Forelimb muscle (tissue), 1 donor: ENCODE measurements around the gene STIM1. TPM values are rescaled to one million over a fixed set of nuclear protein-coding genes. Genes with fewer than 3 reads are reported as not detected.
"Not testable (repeated sequence)": the region's sequence is repeated elsewhere in the genome, so short reads cannot be mapped to it uniquely, and the experiment has no call there.

Experiments used
- DNase-seq: peaks from one replicate; pipeline ENCODE4 v3.0.0-alpha.2; 2013; ENCODE audit warnings: low read depth
- polyA plus RNA-seq: library from polyadenylated mRNA; unstranded; fragments of 120-200 nt; gene quantifications from one replicate; pipeline ENCODE4 v1.2.1, GENCODE V29; 2013; ENCODE audit not compliant: insufficient read length

STIM1 gene
- polyA plus RNA-seq, 1 donor = 116 TPM

- no peak for DNase-seq
Observed at GRCh38 chr11:4026389-4026788, 170.9 kb downstream of the STIM1 start.

- no peak for DNase-seq
Observed at GRCh38 chr11:4027746-4028145, 172.3 kb downstream of the STIM1 start.

GRCh38 chr11:4030197-4030596 is 174.7 kb downstream of the STIM1 start:
- no peak for DNase-seq

- no peak for DNase-seq
Observed at GRCh38 chr11:4032097-4032496, 176.6 kb downstream of the STIM1 start.

GRCh38 chr11:4035985-4036384 is 180.5 kb downstream of the STIM1 start:
- no peak for DNase-seq

- no peak for DNase-seq
Observed at GRCh38 chr11:4039011-4039410, 183.5 kb downstream of the STIM1 start.

- DNase-seq = no peak
Observed at GRCh38 chr11:4040461-4040860, 185.0 kb downstream of the STIM1 start.

- no peak for DNase-seq
Observed at GRCh38 chr11:4041731-4042391, 186.4 kb downstream of the STIM1 start.

- no peak for DNase-seq
Observed at GRCh38 chr11:4044976-4045646, 189.6 kb downstream of the STIM1 start.

- DNase-seq = no peak
Observed at GRCh38 chr11:4048340-4048739, 192.9 kb downstream of the STIM1 start.

- no peak for DNase-seq
Observed at GRCh38 chr11:4049006-4049405, 193.5 kb downstream of the STIM1 start.

GRCh38 chr11:4050138-4050537 is 194.7 kb downstream of the STIM1 start:
- no peak for DNase-seq

GRCh38 chr11:4053200-4053599 is 197.7 kb downstream of the STIM1 start:
- not testable (repeated sequence) for DNase-seq

GRCh38 chr11:4054643-4055042 is 199.2 kb downstream of the STIM1 start:
- DNase-seq = no peak

- no peak for DNase-seq
Observed at GRCh38 chr11:4059424-4059823, 204.0 kb downstream of the STIM1 start.

GRCh38 chr11:4060182-4060923 is 204.9 kb downstream of the STIM1 start:
- DNase-seq = no peak

- DNase-seq = no peak
Observed at GRCh38 chr11:4061700-4062099, 206.2 kb downstream of the STIM1 start.

- no peak for DNase-seq
Observed at GRCh38 chr11:4063348-4063747, 207.9 kb downstream of the STIM1 start.

- DNase-seq = no peak
Observed at GRCh38 chr11:4064278-4064955, 209.0 kb downstream of the STIM1 start.

- DNase-seq = no peak
Observed at GRCh38 chr11:4065086-4065485, 209.6 kb downstream of the STIM1 start.

- no peak for DNase-seq
Observed at GRCh38 chr11:4065601-4066377, 210.3 kb downstream of the STIM1 start.
